GM23338 (cell line): ENCODE data around the gene SLC30A1. TPM values are rescaled to one million over a fixed set of nuclear protein-coding genes. Genes with fewer than 3 reads are reported as not detected.

Experiments
- ATAC-seq: fragments of 200-7000 bp; cut with Tn5 transposase; 3 replicates; pipeline ENCODE4 v1.9.1; 2020
- DNase-seq: peaks from one replicate; pipeline ENCODE4 v3.0.0-alpha.2; 2015; ENCODE audit warnings: low spot score
- H2AFZ ChIP-seq: fragments of 200-600 bp; sonication (generic); 2 replicates; pipeline ENCODE4 v1.8.0; 2016; ENCODE audit warnings: antibody characterized with exemption, mild to moderate bottlenecking, moderate library complexity
- H3F3A ChIP-seq: fragments of 200-600 bp; sonication (generic); replicated peaks from 2 replicates; pipeline ENCODE4 v1.8.0; 2017; ENCODE audit warnings: antibody characterized with exemption, mixed run types, low read depth
- H3K27ac ChIP-seq: fragments of 200-600 bp; sonication (generic); 2 replicates; pipeline ENCODE4 v1.6.1; 2016; ENCODE audit warnings: low read depth
- H3K27me3 ChIP-seq: fragments of 200-600 bp; sonication (generic); 2 replicates; pipeline ENCODE4 v1.8.0; 2016; ENCODE audit warnings: mild to moderate bottlenecking, mixed run types, moderate library complexity; ENCODE audit not compliant: insufficient read depth
- H3K36me3 ChIP-seq: fragments of 200-600 bp; sonication (generic); 2 replicates; pipeline ENCODE4 v1.8.0; 2016; ENCODE audit warnings: mild to moderate bottlenecking; ENCODE audit not compliant: insufficient read depth
- H3K4me1 ChIP-seq: fragments of 200-600 bp; sonication (generic); 2 replicates; pipeline ENCODE4 v1.8.0; 2016; ENCODE audit warnings: mild to moderate bottlenecking, moderate library complexity; ENCODE audit not compliant: insufficient read depth
- H3K4me2 ChIP-seq: fragments of 200-600 bp; sonication (generic); 2 replicates; pipeline ENCODE4 v1.7.1; 2017; ENCODE audit warnings: mixed run types
- H3K4me3 ChIP-seq: fragments of 200-600 bp; sonication (generic); 2 replicates; pipeline ENCODE4 v1.6.1; 2016; ENCODE audit warnings: mixed run types
- H3K79me2 ChIP-seq: fragments of 200-600 bp; sonication (generic); replicated peaks from 2 replicates; pipeline ENCODE4 v1.8.0; 2017; ENCODE audit warnings: mild to moderate bottlenecking; ENCODE audit not compliant: insufficient read depth
- H3K9me2 ChIP-seq: fragments of 200-600 bp; sonication (generic); 2 replicates; pipeline ENCODE4 v1.8.0; 2017; ENCODE audit not compliant: insufficient read depth
- H4K20me1 ChIP-seq: fragments of 200-600 bp; sonication (generic); replicated peaks from 2 replicates; pipeline ENCODE4 v1.8.0; 2017; ENCODE audit warnings: mild to moderate bottlenecking; ENCODE audit not compliant: insufficient read depth
- H3K27ac Mint-ChIP-seq: 2 replicates; pipeline ENCODE4 v1.8.0; 2020; ENCODE audit warnings: inconsistent platforms, mild to moderate bottlenecking, moderate library complexity, mixed read lengths
- H3K27me3 Mint-ChIP-seq: 3 replicates; pipeline ENCODE4 v1.8.0; 2022; ENCODE audit warnings: low read depth, mild to moderate bottlenecking, moderate library complexity, mixed read lengths, inconsistent platforms; ENCODE audit not compliant: insufficient read depth, poor library complexity
- H3K36me3 Mint-ChIP-seq: 3 replicates; pipeline ENCODE4 v1.8.0; 2021; ENCODE audit warnings: low read depth, mild to moderate bottlenecking, inconsistent platforms, moderate library complexity, mixed read lengths
- H3K4me1 Mint-ChIP-seq: 3 replicates; pipeline ENCODE4 v1.8.0; 2020; ENCODE audit warnings: mild to moderate bottlenecking, inconsistent platforms, mixed read lengths
- H3K4me3 Mint-ChIP-seq: 3 replicates; pipeline ENCODE4 v1.8.0; 2021; ENCODE audit warnings: moderate library complexity, mild to moderate bottlenecking, inconsistent platforms, mixed read lengths
- H3K9me3 Mint-ChIP-seq: 3 replicates; pipeline ENCODE4 v1.8.0; 2020; ENCODE audit warnings: moderate library complexity, mild to moderate bottlenecking, inconsistent platforms, mixed read lengths
- CREB1 ChIP-seq: fragments of 250-450 bp; sonication (Bioruptor Pico); IDR thresholded peaks from 2 replicates; pipeline ENCODE4 v1.5.0; 2020; ENCODE audit warnings: low read depth, mild to moderate bottlenecking, moderate library complexity
- CTCF ChIP-seq, 2 experiments: fragments of 200-600 bp in 1 of 2; sonication (generic) in 1 of 2; conservative IDR thresholded peaks; 2 replicates each; pipeline versions ENCODE4 v1.5.1 to v1.6.1; 2016 to 2017; ENCODE audit warnings: antibody characterized with exemption in 2 of 2, low read depth in 2 of 2, mild to moderate bottlenecking in 2 of 2, moderate library complexity in 1 of 2
- ETS1 ChIP-seq: IDR thresholded peaks from 2 replicates; pipeline ENCODE4 v1.6.1; 2016; ENCODE audit warnings: antibody characterized with exemption
- EZH2 ChIP-seq: fragments of 200-600 bp; sonication (generic); IDR thresholded peaks from one replicate; pipeline ENCODE4 v1.8.0; 2017; ENCODE audit warnings: antibody characterized with exemption, mild to moderate bottlenecking, low read depth; ENCODE audit not compliant: unreplicated experiment
- JUNB ChIP-seq: IDR thresholded peaks from one replicate; pipeline ENCODE4 v1.6.1; 2016; ENCODE audit warnings: antibody characterized with exemption; ENCODE audit not compliant: unreplicated experiment
- POLR2AphosphoS5 ChIP-seq: IDR thresholded peaks from 2 replicates; pipeline ENCODE4 v1.6.1; 2016; ENCODE audit warnings: antibody characterized with exemption, low read depth
- ZNF331 ChIP-seq: fragments of 250-450 bp; sonication (Bioruptor Pico); IDR thresholded peaks from 2 replicates; pipeline ENCODE4 v1.5.0; 2020; ENCODE audit warnings: low read depth, mild to moderate bottlenecking, moderate library complexity
- ZNF462 ChIP-seq: fragments of 250-450 bp; sonication (Bioruptor Pico); IDR thresholded peaks from 2 replicates; pipeline ENCODE4 v1.5.0; 2020; ENCODE audit warnings: mild to moderate bottlenecking, moderate library complexity
- polyA plus RNA-seq: library from polyadenylated mRNA; unstranded; fragments of >200 nt; fragmentation: Nextera tagmentation; extraction: Ambion mirVana; gene quantifications from 2 replicates; pipeline ENCODE4 v1.2.1, GENCODE V29; 2016
- total RNA-seq: library from RNA; depleted of rRNA; stranded (reverse); fragments of >200 nt; shearing (Covaris generic); gene quantifications from 2 replicates; pipeline ENCODE4 v1.2.3, GENCODE V29; 2014

SLC30A1 gene
- total and polyA plus RNA-seq, 2 experiments from 2014 or later: 3.3 to 17.7 TPM

- ATAC-seq (no peak), DNase-seq (no peak)
- no peaks in the 10 kb centered on the region for H3K79me2 ChIP-seq
- no peaks in the 10 kb centered on the region for H3K9me2 ChIP-seq
- H3K9me3 Mint-ChIP-seq: peaks cover 7% of the 10 kb centered on the region
- no peak overlapping the region for H3K27ac Mint-ChIP-seq
- no peak overlapping the region for H2AFZ ChIP-seq
- no peaks in the 10 kb centered on the region for H3F3A ChIP-seq
- TF ChIP-seq EZH2: no peak
- TF ChIP-seq ZNF331 (CRISPR knock-in tag): no peak
- no peak for TF ChIP-seq ZNF462 (CRISPR knock-in tag)
- TF ChIP-seq ETS1: no peak
- TF ChIP-seq CREB1 (CRISPR knock-in tag): no peak
- no peak for TF ChIP-seq JUNB
- TF ChIP-seq POLR2AphosphoS5: no peak
- no peak for TF ChIP-seq CTCF (conservative IDR thresholded peaks at IDR 0.05; ENCODE audit: low read depth in 2 of 2)
- H4K20me1 ChIP-seq: no peaks in the 10 kb centered on the region
- 0 out of 3 replicates have a peak, but pooled peaks cover 2% of the 10 kb centered on the region for H3K36me3 Mint-ChIP-seq
- peaks cover 9% of the 10 kb centered on the region; the same call in 1 of the 2 replicates for H3K4me1 ChIP-seq
- H3K36me3 ChIP-seq: no peaks in the 10 kb centered on the region
- no peak overlapping the region for H3K27ac ChIP-seq
- no peak overlapping the region for H3K4me3 ChIP-seq
- no peaks in the 10 kb centered on the region for H3K27me3 Mint-ChIP-seq
- no peak overlapping the region for H3K4me3 Mint-ChIP-seq
- no peaks in the 10 kb centered on the region for H3K4me1 Mint-ChIP-seq
- H3K27me3 ChIP-seq: no peaks in the 10 kb centered on the region
- H3K4me2 ChIP-seq: no peak overlapping the region
Observed at GRCh38 chr1:211546543-211546942, 32.4 kb downstream of the SLC30A1 start.
